Upper lobe of left lung (tissue), 6 donors: ENCODE results near the gene NEUROG1. TPM values are rescaled to one million over a fixed set of nuclear protein-coding genes. Genes with fewer than 3 reads are reported as not detected.
A peak's percentile ranks its signal among the peaks of the same experiment; 100 is the strongest.

ENCODE experiments used
- ATAC-seq, 2 donors: fragments of 200-7000 bp; cut with Tn5 transposase; one replicate each; pipeline ENCODE4 v1.9.1; 2022; ENCODE audit warnings: mild to moderate bottlenecking in 2 of 2, moderate library complexity in 2 of 2; ENCODE audit not compliant: low FRiP score in 2 of 2
- DNase-seq, 2 donors: peaks; one replicate each; pipeline ENCODE4 v3.0.0-alpha.2; 2019 to 2020
- H3K27ac ChIP-seq, 4 donors: fragments of 200-600 bp; sonication (generic); one replicate each; pipeline ENCODE4 v1.5.1; 2016 to 2019
- H3K27me3 ChIP-seq, 4 donors: fragments of 200-600 bp; sonication (generic); one replicate each; pipeline ENCODE4 v1.5.1; 2017 to 2019
- H3K36me3 ChIP-seq, 4 donors: fragments of 200-600 bp; sonication (generic); one replicate each; pipeline ENCODE4 v1.5.1; 2016 to 2019
- H3K4me1 ChIP-seq, 4 donors: fragments of 200-600 bp; sonication (generic); one replicate each; pipeline ENCODE4 v1.5.1; 2018 to 2019
- H3K4me3 ChIP-seq, 4 donors: fragments of 200-600 bp; sonication (generic); one replicate each; pipeline ENCODE4 v1.5.1; 2017 to 2019; ENCODE audit warnings: mild to moderate bottlenecking in 2 of 4, moderate library complexity in 1 of 4
- H3K9me3 ChIP-seq, 4 donors: fragments of 200-600 bp; sonication (generic); one replicate each; pipeline ENCODE4 v1.5.1; 2018 to 2019
- CTCF ChIP-seq, 6 experiments: fragments of 450-650 bp in 4 of 6; fragments of 200-600 bp in 2 of 6; sonication (generic) in 2 of 6; IDR thresholded peaks; one replicate each; pipeline ENCODE4 v1.5.1; 2016 to 2019; ENCODE audit warnings: antibody characterized with exemption in 6 of 6
- EP300 ChIP-seq, 4 donors: sonication (generic); formaldehyde crosslinking; IDR thresholded peaks; one replicate each; pipeline ENCODE4 v1.5.1; 2017; ENCODE audit warnings: antibody characterized with exemption in 4 of 4, control low read depth in 2 of 4
- POLR2A ChIP-seq, 4 donors: fragments of 450-650 bp; IDR thresholded peaks; one replicate each; pipeline ENCODE4 v1.5.1; 2016 to 2017; ENCODE audit warnings: antibody characterized with exemption in 4 of 4, mild to moderate bottlenecking in 2 of 4
- POLR2AphosphoS5 ChIP-seq, 2 donors: sonication (generic); formaldehyde crosslinking; IDR thresholded peaks; one replicate each; pipeline ENCODE4 v1.5.1; 2017; ENCODE audit warnings: antibody characterized with exemption in 2 of 2
- WGBS, 2 donors: methylation state at CpG; one replicate each; pipeline ENCODE4 v1.1.5; 2017 to 2018; 5-methylcytosine and 5-hydroxymethylcytosine counted together
- total RNA-seq, 6 donors: library from RNA; depleted of rRNA in 4 of 6; stranded (reverse); fragments of >200 nt in 4 of 6; gene quantifications; one replicate each; pipeline versions ENCODE4 v1.1.0 to v1.2.1, GENCODE V29; 2016 to 2021
- donor health status: DM: no; HTN: no; CAD: no; lungs with moderate emphysema.
- donor health status: DM: no; HTN: yes; CAD: no; lungs with severe emphysema.

Gene NEUROG1
- total RNA-seq, 6 donors from 2014 or later, result not detected

- no peaks in the 10 kb centered on the region for H3K36me3 ChIP-seq
- no peaks in the 10 kb centered on the region for H3K27me3 ChIP-seq
- no peak for DNase-seq
- no peak for ATAC-seq
- no peaks in the 10 kb centered on the region for H3K4me1 ChIP-seq
- no peak overlapping the region for H3K4me3 ChIP-seq
- H3K27ac ChIP-seq, result no peak overlapping the region
- 25 to 43% methylated on average over 3 of the region's 3 CpGs for WGBS, 2 donors
- TF ChIP-seq POLR2AphosphoS5 (IDR thresholded peaks at IDR 0.05) (no peak), EP300 (IDR thresholded peaks at IDR 0.05) (no peak), POLR2A (IDR thresholded peaks at IDR 0.05) (no peak), CTCF (IDR thresholded peaks at IDR 0.05) (no peak)
- no peaks in the 10 kb centered on the region for H3K9me3 ChIP-seq
These were observed 34.6 kb upstream of the NEUROG1 start for GRCh38 chr5:135570453-135570764.

- WGBS, 2 donors, result 45 to 74% methylated on average over 5 to 10 of the region's 10 CpGs
These were observed 34.1 kb upstream of the NEUROG1 start for GRCh38 chr5:135569755-135570452.

GRCh38 chr5:135568923-135569360 is 33.2 kb upstream of the NEUROG1 start:
- H3K4me3 ChIP-seq, result no peak overlapping the region
- no peaks in the 10 kb centered on the region for H3K4me1 ChIP-seq
- DNase-seq (no peak), ATAC-seq (no peak)
- H3K9me3 ChIP-seq, result no peaks in the 10 kb centered on the region
- no peaks in the 10 kb centered on the region for H3K36me3 ChIP-seq
- no peaks in the 10 kb centered on the region for H3K27me3 ChIP-seq
- TF ChIP-seq CTCF (IDR thresholded peaks at IDR 0.05), result no peak
- TF ChIP-seq EP300 (IDR thresholded peaks at IDR 0.05), result no peak
- TF ChIP-seq POLR2AphosphoS5 (IDR thresholded peaks at IDR 0.05), result no peak
- TF ChIP-seq POLR2A (IDR thresholded peaks at IDR 0.05), result no peak
- H3K27ac ChIP-seq, result no peak overlapping the region
- WGBS, 2 donors, result 73 to 78% methylated on average over 5 of the region's 5 CpGs

More at GRCh38 chr5:135569755-135570452, 34.1 kb upstream of the NEUROG1 start:
- no peak for ATAC-seq
- peak in 1 of 2 donors; percentile 48 for DNase-seq
- H3K27me3 ChIP-seq, result no peaks in the 10 kb centered on the region
- H3K27ac ChIP-seq, result no peak overlapping the region
- no peak overlapping the region for H3K4me3 ChIP-seq
- H3K36me3 ChIP-seq, result no peaks in the 10 kb centered on the region
- no peaks in the 10 kb centered on the region for H3K4me1 ChIP-seq
- no peak for TF ChIP-seq EP300 (IDR thresholded peaks at IDR 0.05)
- peak in 4 of 6 experiments; percentile 13 to 48 (median 44) for TF ChIP-seq CTCF (IDR thresholded peaks at IDR 0.05)
- no peak for TF ChIP-seq POLR2AphosphoS5 (IDR thresholded peaks at IDR 0.05)
- TF ChIP-seq POLR2A (IDR thresholded peaks at IDR 0.05), result no peak
- no peaks in the 10 kb centered on the region for H3K9me3 ChIP-seq

DNA sequence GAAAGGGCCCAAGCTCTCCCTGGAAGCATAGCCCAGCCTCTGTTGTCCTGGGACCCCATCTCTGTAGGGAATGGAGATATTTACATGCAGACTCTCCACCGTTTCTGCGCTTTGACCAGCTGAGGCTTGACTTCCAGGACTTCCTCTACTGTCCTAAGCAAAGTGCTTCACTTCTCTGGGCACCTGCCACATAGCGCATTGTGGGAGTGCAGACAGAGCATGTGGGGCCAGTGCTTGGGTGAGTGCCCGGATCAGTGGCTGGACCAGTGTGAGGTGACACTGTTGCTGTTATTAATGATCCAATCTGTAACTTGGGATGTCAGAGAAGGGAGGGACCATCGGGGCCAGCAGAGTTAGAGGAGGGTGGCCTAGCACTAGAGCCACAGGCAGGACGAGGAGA is 32.5 kb upstream of the NEUROG1 start:
- WGBS, 2 donors, result 73 to 77% methylated on average over 4 to 6 of the region's 6 CpGs
- Histone ChIP-seq H3K4me3 (no peak overlapping the region), H3K27me3 (no peaks in the 10 kb centered on the region), H3K36me3 (no peaks in the 10 kb centered on the region), H3K9me3 (no peaks in the 10 kb centered on the region), H3K27ac (no peak overlapping the region), H3K4me1 (no peaks in the 10 kb centered on the region)
- no peak for TF ChIP-seq POLR2A (IDR thresholded peaks at IDR 0.05)
- no peak for TF ChIP-seq EP300 (IDR thresholded peaks at IDR 0.05)
- no peak for TF ChIP-seq POLR2AphosphoS5 (IDR thresholded peaks at IDR 0.05)
- TF ChIP-seq CTCF (IDR thresholded peaks at IDR 0.05), result no peak
- DNase-seq (no peak), ATAC-seq (no peak)

DNA sequence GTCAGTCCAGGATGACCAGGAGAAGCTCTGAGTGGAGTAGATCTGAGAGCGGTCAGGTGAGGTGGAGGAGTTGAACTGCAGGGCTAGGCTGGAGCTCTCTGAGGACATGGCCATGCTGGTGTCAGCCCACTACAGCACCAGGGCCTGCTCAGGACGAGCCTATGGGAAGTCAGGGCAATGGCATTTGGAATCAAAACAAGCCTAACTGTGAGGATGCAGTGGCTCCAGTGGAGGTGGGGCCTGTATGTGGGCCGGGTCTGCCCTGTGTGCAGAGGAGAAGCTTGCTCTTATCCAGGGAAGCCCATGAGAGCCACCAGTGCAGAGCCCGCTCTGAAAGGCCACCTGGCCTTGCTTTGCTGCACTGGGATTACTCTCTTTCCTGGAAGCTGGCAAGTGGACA is 31.9 kb upstream of the NEUROG1 start:
- WGBS, 2 donors, result 55 to 64% methylated on average over 2 to 4 of the region's 4 CpGs
- DNase-seq, result no peak
- Histone ChIP-seq H3K36me3 (no peaks in the 10 kb centered on the region), H3K27ac (no peak overlapping the region), H3K4me1 (no peaks in the 10 kb centered on the region), H3K27me3 (no peaks in the 10 kb centered on the region), H3K9me3 (no peaks in the 10 kb centered on the region), H3K4me3 (no peak overlapping the region)
- no peak for ATAC-seq
- TF ChIP-seq CTCF (IDR thresholded peaks at IDR 0.05) (no peak), POLR2A (IDR thresholded peaks at IDR 0.05) (no peak), EP300 (IDR thresholded peaks at IDR 0.05) (no peak), POLR2AphosphoS5 (IDR thresholded peaks at IDR 0.05) (no peak)
